Hepatocyte (in vitro differentiated cells): ENCODE measurements around the gene COA8. TPM values are rescaled to one million over a fixed set of nuclear protein-coding genes. Genes with fewer than 3 reads are reported as not detected.
"Not testable (repeated sequence)": the region's sequence is repeated elsewhere in the genome, so short reads cannot be mapped to it uniquely, and the experiment has no call there.

Experiments used
- DNase-seq: peaks from one replicate; pipeline ENCODE4 v3.0.0-alpha.2; 2016; ENCODE audit warnings: low spot score
- H2AFZ ChIP-seq: fragments of 200-600 bp; sonication (generic); 2 replicates; pipeline ENCODE4 v1.6.0; 2016; ENCODE audit warnings: antibody characterized with exemption, mild to moderate bottlenecking
- H3K27ac ChIP-seq: fragments of 200-600 bp; sonication (generic); 2 replicates; pipeline ENCODE4 v1.5.1; 2016; ENCODE audit warnings: mild to moderate bottlenecking
- H3K27me3 ChIP-seq: fragments of 200-600 bp; sonication (generic); 2 replicates; pipeline ENCODE4 v1.6.1; 2016
- H3K36me3 ChIP-seq: fragments of 200-600 bp; sonication (generic); replicated peaks from 2 replicates; pipeline ENCODE4 v1.5.1; 2016; ENCODE audit warnings: low read depth; ENCODE audit not compliant: insufficient read depth
- H3K4me1 ChIP-seq: fragments of 200-600 bp; sonication (generic); 2 replicates; pipeline ENCODE4 v1.5.1; 2016; ENCODE audit warnings: mild to moderate bottlenecking, moderate library complexity; ENCODE audit not compliant: insufficient read depth
- H3K4me2 ChIP-seq: fragments of 200-600 bp; sonication (generic); 2 replicates; pipeline ENCODE4 v1.6.0; 2016
- H3K4me3 ChIP-seq: fragments of 200-600 bp; sonication (generic); 2 replicates; pipeline ENCODE4 v1.5.1; 2016; ENCODE audit warnings: mild to moderate bottlenecking
- H3K79me2 ChIP-seq: fragments of 200-600 bp; sonication (generic); 2 replicates; pipeline ENCODE4 v1.6.0; 2017; ENCODE audit warnings: mild to moderate bottlenecking
- H3K9me2 ChIP-seq: fragments of 200-600 bp; sonication (generic); replicated peaks from 2 replicates; pipeline ENCODE4 v1.6.0; 2017; ENCODE audit warnings: mild to moderate bottlenecking; ENCODE audit not compliant: insufficient read depth
- H3K9me3 ChIP-seq: fragments of 200-600 bp; sonication (generic); 2 replicates; pipeline ENCODE4 v1.5.1; 2016; ENCODE audit warnings: low read depth, mild to moderate bottlenecking
- H4K20me1 ChIP-seq: fragments of 200-600 bp; sonication (generic); 2 replicates; pipeline ENCODE4 v1.6.0; 2016; ENCODE audit warnings: mild to moderate bottlenecking; ENCODE audit not compliant: insufficient read depth, poor library complexity, severe bottlenecking
- CTCF ChIP-seq: fragments of 200-600 bp; sonication (generic); IDR thresholded peaks from 2 replicates; pipeline ENCODE4 v1.5.1; 2016; ENCODE audit warnings: antibody characterized with exemption, mild to moderate bottlenecking; ENCODE audit not compliant: poor library complexity
- EZH2 ChIP-seq: fragments of 200-600 bp; sonication (generic); IDR thresholded peaks from 2 replicates; pipeline ENCODE4 v1.6.1; 2016; ENCODE audit warnings: antibody characterized with exemption, mild to moderate bottlenecking, borderline replicate concordance
- EZH2phosphoT487 ChIP-seq: fragments of 200-600 bp; sonication (generic); IDR thresholded peaks from one replicate; pipeline ENCODE4 v1.6.1; 2018; ENCODE audit warnings: antibody characterized with exemption, mild to moderate bottlenecking, low read depth, moderate library complexity; ENCODE audit not compliant: unreplicated experiment, severe bottlenecking
- WGBS: methylation state at CpG from one replicate; pipeline ENCODE4 v1.1.6; 2016; ENCODE audit warnings: low lambda C conversion rate; ENCODE audit errors: missing lambda C conversion rate; 5-methylcytosine and 5-hydroxymethylcytosine counted together
- polyA plus RNA-seq: library from polyadenylated mRNA; unstranded; fragments of >200 nt; fragmentation: Nextera tagmentation; extraction: Ambion mirVana; gene quantifications from 2 replicates; pipeline ENCODE4 v1.2.1, GENCODE V29; 2016
- total RNA-seq: library from RNA; depleted of rRNA; stranded (reverse); fragments of >200 nt; gene quantifications from 2 replicates; pipeline ENCODE4 v1.2.3, GENCODE V29; 2014

The COA8 gene
- total and polyA plus RNA-seq, 2 experiments from 2014 or later: 58.7 to 68.2 TPM

- no peak for TF ChIP-seq CTCF
- TF ChIP-seq EZH2: no peak
- no peak for TF ChIP-seq EZH2phosphoT487
- Histone ChIP-seq H3K4me3 (no peak overlapping the region), H3K9me2 (no peaks in the 10 kb centered on the region), H4K20me1 (no peaks in the 10 kb centered on the region), H3K36me3 (no peaks in the 10 kb centered on the region), H3K4me2 (peak overlapping the region; percentile 69), H2AFZ (no peak overlapping the region), H3K79me2 (no peaks in the 10 kb centered on the region), H3K27me3 (no peaks in the 10 kb centered on the region), H3K4me1 (no peaks in the 10 kb centered on the region), H3K27ac (no peak overlapping the region), H3K9me3 (peaks cover 5% of the 10 kb centered on the region)
- DNase-seq: no peak
- WGBS: 64% methylated on average over 15 of the region's 15 CpGs
Observed at GRCh38 chr14:103607822-103608221, 45.1 kb downstream of the COA8 start.

- H3K4me1 ChIP-seq, H2AFZ ChIP-seq, H3K36me3 ChIP-seq, DNase-seq, H3K27me3 ChIP-seq, H3K4me2 ChIP-seq, H3K9me3 ChIP-seq, H3K9me2 ChIP-seq, H4K20me1 ChIP-seq, H3K27ac ChIP-seq, H3K4me3 ChIP-seq, H3K79me2 ChIP-seq: not testable (repeated sequence)
- WGBS: 96% methylated on average over 4 of the region's 4 CpGs
Observed at GRCh38 chr14:103609081-103609480, 46.3 kb downstream of the COA8 start.

DNA sequence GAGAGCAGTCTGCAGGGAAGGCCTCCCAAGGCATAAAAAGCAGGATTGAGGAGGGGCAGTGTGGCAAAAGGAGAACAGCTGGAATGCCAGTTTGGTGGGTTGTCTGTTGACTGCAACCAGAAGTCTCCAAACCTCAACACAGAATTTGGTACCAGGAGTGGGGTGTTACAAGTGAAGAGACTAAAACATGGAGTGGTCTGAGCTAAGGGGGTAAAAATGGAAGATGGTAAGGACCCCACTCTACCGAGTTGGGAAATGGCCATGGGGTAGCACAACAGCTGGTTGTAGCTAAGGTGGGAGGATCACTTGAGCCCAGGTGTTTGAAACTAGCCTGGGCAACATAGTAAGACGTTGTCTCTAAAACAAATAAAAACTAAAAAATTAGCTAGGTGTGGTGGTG, 48.5 kb downstream of the COA8 start:
- no peaks in the 10 kb centered on the region for H3K79me2 ChIP-seq
- no peak overlapping the region for H3K4me3 ChIP-seq
- no peak overlapping the region for H3K4me2 ChIP-seq
- DNase-seq: no peak
- TF ChIP-seq CTCF: no peak
- no peak for TF ChIP-seq EZH2phosphoT487
- no peak for TF ChIP-seq EZH2
- no peak overlapping the region for H2AFZ ChIP-seq
- H3K36me3 ChIP-seq: no peaks in the 10 kb centered on the region
- no peaks in the 10 kb centered on the region for H3K27me3 ChIP-seq
- WGBS: 88% methylated on average over 2 of the region's 2 CpGs
- peaks cover 5% of the 10 kb centered on the region for H3K9me3 ChIP-seq
- no peaks in the 10 kb centered on the region for H4K20me1 ChIP-seq
- H3K27ac ChIP-seq: no peak overlapping the region
- H3K4me1 ChIP-seq: no peaks in the 10 kb centered on the region
- H3K9me2 ChIP-seq: no peaks in the 10 kb centered on the region

DNA sequence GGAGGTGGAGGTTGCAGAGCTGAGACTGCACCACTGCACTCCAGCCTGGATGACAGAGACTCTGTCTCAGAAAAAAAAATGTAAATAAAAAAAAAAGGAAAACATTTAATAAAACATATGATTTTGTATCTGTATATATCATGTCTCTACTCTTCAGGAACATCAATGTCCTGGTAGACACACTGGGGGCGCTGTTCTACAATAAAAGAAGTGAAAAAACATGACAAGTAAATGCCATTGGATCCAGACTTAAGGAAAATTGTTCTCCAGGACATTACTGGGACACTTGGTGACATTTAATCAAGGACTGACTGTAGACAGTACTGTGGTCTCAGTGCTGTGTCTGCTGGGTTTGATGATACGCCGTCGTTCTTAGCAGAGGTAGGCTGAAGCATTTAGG, 50.8 kb downstream of the COA8 start:
- DNase-seq: no peak
- WGBS: 97% methylated on average over 4 of the region's 4 CpGs
- H3K4me1 ChIP-seq: no peaks in the 10 kb centered on the region
- H3K9me3 ChIP-seq: peaks cover 5% of the 10 kb centered on the region
- no peaks in the 10 kb centered on the region for H3K79me2 ChIP-seq
- no peaks in the 10 kb centered on the region for H3K36me3 ChIP-seq
- H2AFZ ChIP-seq: no peak overlapping the region
- TF ChIP-seq CTCF (no peak), EZH2 (no peak), EZH2phosphoT487 (no peak)
- H4K20me1 ChIP-seq: no peaks in the 10 kb centered on the region
- no peaks in the 10 kb centered on the region for H3K27me3 ChIP-seq
- H3K4me2 ChIP-seq: no peak overlapping the region
- no peaks in the 10 kb centered on the region for H3K9me2 ChIP-seq
- H3K27ac ChIP-seq: no peak overlapping the region
- H3K4me3 ChIP-seq: no peak overlapping the region
